CD4-positive, alpha-beta T cell treated with Interferon alpha-2 for 1 hour (primary cell): Measurements from ENCODE around the gene RMI2.

Source experiments
- DNase-seq, 2 donors: peaks; one replicate each; pipeline ENCODE4 v3.0.0-alpha.2; 2020 to 2022

RMI2 gene

GRCh38 chr16:11329071-11329491 lies 16.2 kb upstream of the RMI2 start:
- peak in 1 of 2 donors; percentile 56 for DNase-seq

GRCh38 chr16:11329891-11330290 lies 15.4 kb upstream of the RMI2 start:
- no peak for DNase-seq

GRCh38 chr16:11330526-11331237 lies 14.6 kb upstream of the RMI2 start:
- DNase-seq, result no peak

GRCh38 chr16:11331967-11332366 lies 13.3 kb upstream of the RMI2 start:
- DNase-seq, result no peak

- DNase-seq, result no peak
These were observed 12.2 kb upstream of the RMI2 start for GRCh38 chr16:11333010-11333409.

- no peak for DNase-seq
These were observed 11.6 kb upstream of the RMI2 start for GRCh38 chr16:11333702-11334101.

GRCh38 chr16:11334831-11335404 lies 10.3 kb upstream of the RMI2 start:
- DNase-seq, result no peak

- no peak for DNase-seq
These were observed 6.2 kb upstream of the RMI2 start for GRCh38 chr16:11339075-11339474.

GRCh38 chr16:11340710-11341109 lies 4.5 kb upstream of the RMI2 start:
- no peak for DNase-seq

GRCh38 chr16:11341371-11341770 lies 3.9 kb upstream of the RMI2 start:
- DNase-seq, result no peak

- DNase-seq, result no peak
These were observed 3.0 kb upstream of the RMI2 start for GRCh38 chr16:11342021-11342855.

- no peak for DNase-seq
These were observed 1.6 kb downstream of the RMI2 start for GRCh38 chr16:11346700-11347319.

- no peak for DNase-seq
These were observed 2.6 kb downstream of the RMI2 start for GRCh38 chr16:11347831-11348230.

GRCh38 chr16:11348737-11349598 lies 3.7 kb downstream of the RMI2 start:
- no peak for DNase-seq

- DNase-seq, result peak; percentile 15 to 47
These were observed 4.5 kb downstream of the RMI2 start for GRCh38 chr16:11349599-11350276.

- no peak for DNase-seq
These were observed 5.3 kb downstream of the RMI2 start for GRCh38 chr16:11350519-11350918.

GRCh38 chr16:11350921-11351335 lies 5.7 kb downstream of the RMI2 start:
- no peak for DNase-seq

- no peak for DNase-seq
These were observed 7.9 kb downstream of the RMI2 start for GRCh38 chr16:11353158-11353557.

GRCh38 chr16:11354407-11354732 lies 9.1 kb downstream of the RMI2 start:
- DNase-seq, result no peak

GRCh38 chr16:11354733-11355574 lies 9.7 kb downstream of the RMI2 start:
- peak; percentile 82 to 86 for DNase-seq

- DNase-seq, result peak in 1 of 2 donors; percentile 20
These were observed 10.6 kb downstream of the RMI2 start for GRCh38 chr16:11355862-11356261.
